Measurements from ENCODE around the gene ERICH2. TPM values are rescaled to one million over a fixed set of nuclear protein-coding genes. Genes with fewer than 3 reads are reported as not detected.

ERICH2 gene
- total RNA-seq, 4 donors from 2014 or later: 0.98 TPM; not detected in 3

- WGBS, 2 donors: 78 to 81% methylated on average over 4 of the region's 4 CpGs
- no peaks in the 10 kb centered on the region for H3K27me3 ChIP-seq
- H3K9me3 ChIP-seq: peaks cover 0 to 11% (median 0%) of the 10 kb centered on the region in 4 donors
- H3K36me3 ChIP-seq: no peaks in the 10 kb centered on the region
- DNase-seq (ENCODE audit: low spot score in 2 of 2): no peak
- no peaks in the 10 kb centered on the region for H3K4me1 ChIP-seq
- TF ChIP-seq CTCF (IDR thresholded peaks at IDR 0.05): no peak
- TF ChIP-seq POLR2A (IDR thresholded peaks at IDR 0.05): no peak
- TF ChIP-seq EP300 (IDR thresholded peaks at IDR 0.05): no peak
- no peak overlapping the region for H3K27ac ChIP-seq
- no peak overlapping the region for H3K4me3 ChIP-seq
Observed at GRCh38 chr2:170740660-170741059, 29.5 kb upstream of the ERICH2 start.

GRCh38 chr2:170742000-170742399 is 28.2 kb upstream of the ERICH2 start:
- TF ChIP-seq EP300 (IDR thresholded peaks at IDR 0.05) (no peak), CTCF (IDR thresholded peaks at IDR 0.05) (no peak), POLR2A (IDR thresholded peaks at IDR 0.05) (no peak)

DNA sequence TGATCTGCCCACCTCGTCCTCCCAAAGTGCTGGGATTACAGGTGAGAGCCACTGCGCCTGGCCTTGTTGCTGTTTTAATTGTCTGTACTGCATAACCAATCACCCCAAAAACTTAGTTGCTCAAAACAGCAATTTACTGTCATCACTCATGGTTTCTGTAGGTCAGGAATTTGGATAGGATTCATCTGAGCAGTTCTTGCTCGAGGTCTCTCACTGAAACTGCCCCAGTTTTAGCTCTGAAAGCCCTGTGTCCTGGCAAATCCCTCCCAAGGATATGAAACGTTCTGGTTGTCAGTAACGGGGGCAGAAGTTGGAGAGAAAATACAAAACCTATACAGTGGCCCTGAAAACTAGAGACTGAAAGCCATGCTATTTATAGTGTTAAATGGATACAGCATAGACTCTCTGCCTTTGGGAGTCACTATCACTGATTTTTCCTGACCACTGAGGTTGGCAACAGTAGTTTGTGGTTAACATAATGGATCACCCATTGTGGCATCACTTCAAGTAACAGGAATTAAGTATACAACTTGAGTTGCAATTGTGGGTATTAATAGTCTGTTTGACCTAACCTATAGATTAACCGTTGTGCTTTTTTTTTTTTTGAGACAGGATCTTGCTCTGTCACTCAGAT is 27.2 kb upstream of the ERICH2 start:
- H3K27ac ChIP-seq: no peak overlapping the region
- H3K4me3 ChIP-seq: no peak overlapping the region
- H3K9me3 ChIP-seq: peaks cover 0 to 2% (median 0%) of the 10 kb centered on the region in 4 donors
- no peaks in the 10 kb centered on the region for H3K4me1 ChIP-seq
- 74 to 77% methylated on average over 6 of the region's 6 CpGs for WGBS, 2 donors
- no peaks in the 10 kb centered on the region for H3K27me3 ChIP-seq
- TF ChIP-seq CTCF (IDR thresholded peaks at IDR 0.05) (no peak), EP300 (IDR thresholded peaks at IDR 0.05) (no peak), POLR2A (IDR thresholded peaks at IDR 0.05) (no peak)
- no peaks in the 10 kb centered on the region for H3K36me3 ChIP-seq
- no peak for DNase-seq (ENCODE audit: low spot score in 2 of 2)

More at GRCh38 chr2:170742000-170742399, 28.2 kb upstream of the ERICH2 start:
- Histone ChIP-seq H3K9me3 (peaks cover 0 to 11% (median 0%) of the 10 kb centered on the region in 4 donors), H3K27me3 (no peaks in the 10 kb centered on the region), H3K4me1 (no peaks in the 10 kb centered on the region), H3K4me3 (no peak overlapping the region), H3K36me3 (no peaks in the 10 kb centered on the region), H3K27ac (no peak overlapping the region)
- 86 to 90% methylated on average over 3 of the region's 3 CpGs for WGBS, 2 donors
- DNase-seq (ENCODE audit: low spot score in 2 of 2): no peak

DNA sequence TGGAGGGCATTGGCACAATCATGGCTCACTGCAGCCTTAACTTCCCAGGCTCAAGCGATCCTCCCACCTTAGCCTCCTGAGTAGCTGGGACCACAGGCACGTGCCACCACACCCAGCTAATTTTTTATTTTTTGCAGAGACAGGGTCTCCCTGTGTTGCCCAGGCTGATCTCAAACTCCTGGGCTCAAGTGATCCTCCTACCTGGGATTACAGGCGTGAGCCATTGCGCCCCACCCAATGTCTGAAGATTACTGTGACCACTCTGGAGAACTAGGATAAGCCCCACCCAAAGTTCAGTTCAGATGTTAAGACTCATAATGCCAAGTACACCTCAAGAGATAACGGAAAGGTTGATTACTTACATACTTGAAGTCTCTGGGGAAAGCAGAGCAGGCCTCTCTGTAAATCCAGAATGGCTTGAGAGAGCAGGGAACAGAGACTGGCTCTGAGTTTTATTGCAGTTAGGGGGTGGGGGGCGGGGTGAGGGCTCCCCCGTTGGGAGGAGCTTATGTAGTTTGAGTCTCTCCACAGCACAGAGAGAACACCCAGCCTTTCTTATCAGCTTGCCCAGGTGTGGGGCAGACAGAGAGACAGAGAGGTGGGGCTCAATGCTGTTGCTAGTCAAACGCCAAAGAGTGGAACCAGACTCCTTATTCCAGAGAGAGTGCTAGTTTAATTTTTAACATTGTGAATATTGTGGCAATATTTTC is 26.5 kb upstream of the ERICH2 start:
- H3K36me3 ChIP-seq: no peaks in the 10 kb centered on the region
- no peaks in the 10 kb centered on the region for H3K27me3 ChIP-seq
- DNase-seq (ENCODE audit: low spot score in 2 of 2): no peak
- H3K4me1 ChIP-seq: no peaks in the 10 kb centered on the region
- 51 to 55% methylated on average over 8 of the region's 8 CpGs for WGBS, 2 donors
- H3K4me3 ChIP-seq: no peak overlapping the region
- TF ChIP-seq CTCF (IDR thresholded peaks at IDR 0.05) (no peak), POLR2A (IDR thresholded peaks at IDR 0.05) (no peak), EP300 (IDR thresholded peaks at IDR 0.05) (no peak)
- no peak overlapping the region for H3K27ac ChIP-seq
- H3K9me3 ChIP-seq: no peaks in the 10 kb centered on the region
